K562 (cell line): ENCODE data around the gene GAB2. TPM values are rescaled to one million over a fixed set of nuclear protein-coding genes. Genes with fewer than 3 reads are reported as not detected.

Source experiments
- ATAC-seq: fragments of 200-7000 bp; cut with Tn5 transposase; 3 replicates; pipeline ENCODE4 v1.9.1; 2020; ENCODE audit warnings: moderate library complexity
- BruUV-seq: library from RNA; stranded (reverse); fragments of 400-500 nt; replicated peaks from 2 replicates; lab custom pipeline; 2021; lab: Mats Ljungman, UMichigan
- CTCF ChIA-PET: fragments of 300-600 bp; formaldehyde crosslinking; extraction: SDS; loops from one replicate; lab custom pipeline; 2021; ENCODE audit warnings: low intra/inter-chr PET ratio; lab: Yijun Ruan, JAX
- POLR2A ChIA-PET: fragments of 300-600, 350-650 bp; sonication (Branson Sonifier 250); formaldehyde crosslinking; extraction: SDS; loops from one replicate; lab custom pipeline; 2021; ENCODE audit warnings: antibody characterized with exemption, inconsistent platforms; lab: Yijun Ruan, JAX
- DNase-seq, 4 experiments: peaks; one replicate each; pipeline versions ENCODE4 v3.0.0 to v3.0.0-alpha.2; 2011 to 2018; ENCODE audit warnings: low spot score in 3 of 4, mixed read lengths in 3 of 4; ENCODE audit errors: extremely low read depth in 1 of 4
- FAIRE-seq: peaks from 2 replicates; lab custom pipeline; 2011; peaks lifted over from hg19 to GRCh38; lab: Jason Lieb, UNC
- H2AFZ ChIP-seq: 2 replicates; pipeline ENCODE4 v1.6.0; 2011; ENCODE audit warnings: low read depth, low read length, control low read depth, inconsistent platforms
- H3K27ac ChIP-seq: fragments of 200-600 bp; 3 replicates; pipeline ENCODE4 v1.8.0; 2011; ENCODE audit warnings: low read depth, mild to moderate bottlenecking, control low read depth, inconsistent platforms, low read length, moderate library complexity, mixed read lengths; ENCODE audit errors: extremely low read depth
- H3K27me3 ChIP-seq, 2 experiments: fragments of 300-600 bp in 1 of 2; 2 replicates in 1 of 2; 3 replicates in 1 of 2; pipeline versions ENCODE4 v1.6.0 to v1.8.0; 2011; ENCODE audit warnings: inconsistent platforms in 2 of 2, low read length in 2 of 2, mild to moderate bottlenecking in 1 of 2, mixed read lengths in 1 of 2, moderate library complexity in 1 of 2; ENCODE audit not compliant: control insufficient read depth in 2 of 2, insufficient read depth in 2 of 2
- H3K36me3 ChIP-seq: fragments of 300-600 bp; 3 replicates; pipeline ENCODE4 v1.8.0; 2011; ENCODE audit warnings: mild to moderate bottlenecking, low read length, inconsistent platforms; ENCODE audit not compliant: control insufficient read depth, insufficient read depth
- H3K4me1 ChIP-seq, 2 experiments: fragments of 200-600 bp in 1 of 2; replicated peaks in 1 of 2; 2 replicates in 1 of 2; 3 replicates in 1 of 2; pipeline versions ENCODE4 v1.5.1 to v1.8.0; 2011; ENCODE audit warnings: inconsistent platforms in 2 of 2, low read length in 2 of 2, mild to moderate bottlenecking in 1 of 2, mixed read lengths in 1 of 2, moderate library complexity in 1 of 2; ENCODE audit not compliant: control insufficient read depth in 2 of 2, insufficient read depth in 2 of 2
- H3K4me2 ChIP-seq: 2 replicates; pipeline ENCODE4 v1.6.1; 2011; ENCODE audit warnings: low read length, control low read depth, inconsistent platforms, mixed read lengths; ENCODE audit not compliant: insufficient read depth
- H3K4me3 ChIP-seq: fragments of 200-600 bp; sonication (generic), shearing (Covaris generic); 2 replicates; pipeline ENCODE4 v1.5.1; 2016; ENCODE audit warnings: control low read depth, inconsistent platforms
- H3K79me2 ChIP-seq: fragments of 200-600 bp; 3 replicates; pipeline ENCODE4 v1.8.0; 2011; ENCODE audit warnings: low read length, inconsistent platforms; ENCODE audit not compliant: control insufficient read depth, insufficient read depth
- H3K9ac ChIP-seq, 2 experiments: 2 replicates each; pipeline versions ENCODE4 v1.6.0 to v1.6.1; 2011; ENCODE audit warnings: low read depth in 2 of 2, low read length in 2 of 2, control low read depth in 1 of 2, inconsistent platforms in 1 of 2, mild to moderate bottlenecking in 1 of 2, mixed read lengths in 1 of 2; ENCODE audit not compliant: insufficient read depth in 1 of 2
- H3K9me1 ChIP-seq: one replicate; pipeline ENCODE4 v1.6.0; 2011; ENCODE audit warnings: inconsistent platforms, mild to moderate bottlenecking, low read length, moderate library complexity; ENCODE audit not compliant: control insufficient read depth, insufficient read depth
- H3K9me3 ChIP-seq: replicated peaks from 2 replicates; pipeline ENCODE4 v1.5.1; 2011; ENCODE audit warnings: low read depth, low read length, inconsistent platforms; ENCODE audit not compliant: control insufficient read depth, insufficient read depth
- H4K20me1 ChIP-seq: replicated peaks from 2 replicates; pipeline ENCODE4 v1.6.1; 2011; ENCODE audit warnings: low read length, inconsistent platforms, mixed read lengths; ENCODE audit not compliant: control insufficient read depth, insufficient read depth
- MCM7 ChIP-seq, 2 experiments: fragments of 450-650 bp; IDR thresholded peaks; 2 replicates each; pipeline ENCODE4 v1.6.1; 2016 to 2018
- TCF3 ChIP-seq: sonication (generic); formaldehyde crosslinking; IDR thresholded peaks from 2 replicates; pipeline ENCODE4 v1.4.0; 2020; ENCODE audit warnings: mild to moderate bottlenecking, missing genetic modification reagents
- ZBTB7A ChIP-seq: IDR thresholded peaks from 2 replicates; pipeline ENCODE4 v1.6.1; 2011; ENCODE audit warnings: low read depth, mild to moderate bottlenecking, low read length, moderate library complexity, borderline replicate concordance; ENCODE audit not compliant: control insufficient read depth
- ZNF280B ChIP-seq: fragments of 250-450 bp; sonication (Bioruptor Pico); IDR thresholded peaks from 2 replicates; pipeline ENCODE4 v1.5.1; 2021; ENCODE audit warnings: mild to moderate bottlenecking
- WGBS: fragments of 100-300 bp; shearing (Covaris generic); methylation state at CpG from one replicate; pipeline ENCODE4 v1.1.6; 2016; ENCODE audit warnings: low coverage, mixed read lengths; ENCODE audit not compliant: insufficient coverage; ENCODE audit errors: missing lambda C conversion rate; 5-methylcytosine and 5-hydroxymethylcytosine counted together
- in situ Hi-C: fragments of 300-500 bp; cut with MboI; formaldehyde crosslinking; loops from 4 replicates; pipeline ENCODE4 v1.15.0; 2018; ENCODE audit warnings: inconsistent platforms, mixed read lengths
- intact Hi-C: fragments of 100-400 bp; cut with micrococcal nuclease; formaldehyde crosslinking; loops from 2 replicates; pipeline ENCODE4 v1.14.2; 2022
- polyA plus RNA-seq, 8 experiments: library from polyadenylated mRNA; depleted of rRNA in 4 of 8; stranded (reverse) in 5 of 8; unstranded in 3 of 8; fragments of >200 nt; fragmentation: Nextera tagmentation in 2 of 8; fragmentation: Illumina TruSeq in 1 of 8; extraction: Ambion mirVana in 2 of 8; extraction: Trizol in 1 of 8; gene quantifications; 2 replicates each; pipeline versions ENCODE4 v1.2.1 to v1.2.3, GENCODE V29; 2011 to 2014; ENCODE audit warnings: inconsistent platforms in 1 of 8, missing spikeins in 1 of 8
- total RNA-seq, 7 experiments: library from RNA; depleted of rRNA in 6 of 7; stranded (reverse); fragments of >200 nt in 6 of 7; fragmentation: Illumina TruSeq in 2 of 7; extraction: Trizol in 2 of 7; gene quantifications; 2 replicates each; pipeline versions ENCODE4 v1.2.1 to v1.2.3, GENCODE V29; 2011 to 2021; ENCODE audit warnings: low replicate concordance in 1 of 7

GAB2 gene
- total and polyA plus RNA-seq, 9 of the 15 experiments (the other 6 are each of a cell fraction or from before 2014, with no cell fraction given) = 2.3 to 35.2 (median 16.1) TPM

GRCh38 chr11:78203184-78203583 is 214.4 kb downstream of the GAB2 start:
- Histone ChIP-seq H3K4me1 (peaks cover 0 to 8% of the 10 kb centered on the region in 2 experiments; a peak in 4 of 5 replicates), H3K4me3 (no peak overlapping the region), H2AFZ (no peak overlapping the region), H3K27me3 (no peaks in the 10 kb centered on the region), H3K36me3 (peaks cover 8% of the 10 kb centered on the region; the same call in 2 of the 3 replicates), H4K20me1 (0 out of 2 replicates have a peak, but pooled peaks cover 3% of the 10 kb centered on the region), H3K27ac (no peak overlapping the region), H3K9me3 (no peaks in the 10 kb centered on the region), H3K9ac (no peak overlapping the region), H3K79me2 (no peaks in the 10 kb centered on the region), H3K9me1 (no peaks in the 10 kb centered on the region), H3K4me2 (no peak overlapping the region)
- WGBS = 75% methylated on average over 10 of the region's 10 CpGs
- CTCF ChIA-PET = no interaction called here
- no peak for ATAC-seq
- intact Hi-C loops = no loop called here
- no peak for TF ChIP-seq ZNF280B (CRISPR knock-in tag)
- no peak for TF ChIP-seq MCM7 (IDR thresholded peaks at IDR 0.05)
- TF ChIP-seq TCF3 (CRISPR knock-in tag) = no peak
- no peak for TF ChIP-seq ZBTB7A
- in situ Hi-C loops = no loop called here
- no peak for FAIRE-seq
- POLR2A ChIA-PET = interaction anchor here (0.7 to 1.0 kb wide), 2 partner anchors 9 to 10 kb away, joined by 3 read pairs; no protein-coding TSS in a partner anchor
- DNase-seq = no peak
- no TSS peak for BruUV-seq
